ENCODE measurements around the gene MAPK7. TPM values are rescaled to one million over a fixed set of nuclear protein-coding genes. Genes with fewer than 3 reads are reported as not detected.

The MAPK7 gene
- total RNA-seq, 2 experiments from 2014 or later, result 8.7 to 10.7 TPM

GRCh38 chr17:19402171-19402570 is 23.9 kb downstream of the MAPK7 start:
- Mint-ChIP-seq H3K9me3 (no peaks in the 10 kb centered on the region), H3K4me1 (ENCODE audit: low read depth) (no peaks in the 10 kb centered on the region), H3K4me3 (no peak overlapping the region), H3K36me3 (ENCODE audit: low read depth) (no peaks in the 10 kb centered on the region), H3K27ac (no peak overlapping the region), H3K27me3 (ENCODE audit: low read depth) (no peaks in the 10 kb centered on the region)
- intact Hi-C loops (cut with micrococcal nuclease), result no loop called here
- CTCF ChIA-PET, result interaction anchor here (0.6 kb wide), 1 partner anchor 260 kb away, joined by 3 read pairs; no protein-coding TSS in a partner anchor
- no peak for DNase-seq

- Mint-ChIP-seq H3K4me1 (ENCODE audit: low read depth) (no peaks in the 10 kb centered on the region), H3K27ac (no peak overlapping the region), H3K9me3 (no peaks in the 10 kb centered on the region), H3K27me3 (ENCODE audit: low read depth) (no peaks in the 10 kb centered on the region), H3K36me3 (ENCODE audit: low read depth) (no peaks in the 10 kb centered on the region), H3K4me3 (no peak overlapping the region)
- CTCF ChIA-PET, result no interaction called here
- intact Hi-C loops (cut with micrococcal nuclease), result no loop called here
- no peak for DNase-seq
Measured at GRCh38 chr17:19403021-19403420, 24.7 kb downstream of the MAPK7 start.

GRCh38 chr17:19404264-19404663 is 26.0 kb downstream of the MAPK7 start:
- H3K4me3 Mint-ChIP-seq, result no peak overlapping the region
- CTCF ChIA-PET, result no interaction called here

GRCh38 chr17:19405114-19405513 is 26.8 kb downstream of the MAPK7 start:
- intact Hi-C loops (cut with micrococcal nuclease), result no loop called here
- H3K27me3 Mint-ChIP-seq (ENCODE audit: low read depth), result no peaks in the 10 kb centered on the region
- no peaks in the 10 kb centered on the region for H3K9me3 Mint-ChIP-seq
- H3K27ac Mint-ChIP-seq, result no peak overlapping the region
- H3K4me1 Mint-ChIP-seq (ENCODE audit: low read depth), result no peaks in the 10 kb centered on the region
- CTCF ChIA-PET, result interaction anchor here (0.6 kb wide), 1 partner anchor 264 kb away, joined by 3 read pairs; no protein-coding TSS in a partner anchor
- no peak for DNase-seq
- H3K4me3 Mint-ChIP-seq, result no peak overlapping the region
- no peaks in the 10 kb centered on the region for H3K36me3 Mint-ChIP-seq (ENCODE audit: low read depth)

More at GRCh38 chr17:19404264-19404663, 26.0 kb downstream of the MAPK7 start:
- Mint-ChIP-seq H3K4me1 (ENCODE audit: low read depth) (no peaks in the 10 kb centered on the region), H3K27ac (no peak overlapping the region), H3K27me3 (ENCODE audit: low read depth) (no peaks in the 10 kb centered on the region), H3K9me3 (no peaks in the 10 kb centered on the region), H3K36me3 (ENCODE audit: low read depth) (no peaks in the 10 kb centered on the region)
- intact Hi-C loops (cut with micrococcal nuclease), result no loop called here
- DNase-seq, result no peak

- no peaks in the 10 kb centered on the region for H3K4me1 Mint-ChIP-seq (ENCODE audit: low read depth)
- H3K27ac Mint-ChIP-seq, result no peak overlapping the region
- CTCF ChIA-PET, result no interaction called here
- intact Hi-C loops (cut with micrococcal nuclease), result no loop called here
- no peak overlapping the region for H3K4me3 Mint-ChIP-seq
- H3K27me3 Mint-ChIP-seq (ENCODE audit: low read depth), result no peaks in the 10 kb centered on the region
- H3K9me3 Mint-ChIP-seq, result no peaks in the 10 kb centered on the region
- H3K36me3 Mint-ChIP-seq (ENCODE audit: low read depth), result no peaks in the 10 kb centered on the region
- DNase-seq, result no peak
Measured at GRCh38 chr17:19407601-19408345, 29.5 kb downstream of the MAPK7 start.

- Mint-ChIP-seq H3K27me3 (ENCODE audit: low read depth) (no peaks in the 10 kb centered on the region), H3K4me1 (ENCODE audit: low read depth) (no peaks in the 10 kb centered on the region), H3K27ac (no peak overlapping the region), H3K4me3 (no peak overlapping the region), H3K36me3 (ENCODE audit: low read depth) (no peaks in the 10 kb centered on the region), H3K9me3 (no peaks in the 10 kb centered on the region)
- no peak for DNase-seq
- intact Hi-C loops (cut with micrococcal nuclease), result no loop called here
- CTCF ChIA-PET, result no interaction called here
Measured at GRCh38 chr17:19408346-19408710, 30.0 kb downstream of the MAPK7 start.

- no peaks in the 10 kb centered on the region for H3K9me3 Mint-ChIP-seq
- H3K4me1 Mint-ChIP-seq (ENCODE audit: low read depth), result no peaks in the 10 kb centered on the region
- no peak for DNase-seq
- no peak overlapping the region for H3K4me3 Mint-ChIP-seq
- H3K27me3 Mint-ChIP-seq (ENCODE audit: low read depth), result no peaks in the 10 kb centered on the region
- H3K36me3 Mint-ChIP-seq (ENCODE audit: low read depth), result no peaks in the 10 kb centered on the region
- CTCF ChIA-PET, result no interaction called here
- intact Hi-C loops (cut with micrococcal nuclease), result no loop called here
- no peak overlapping the region for H3K27ac Mint-ChIP-seq
Measured at GRCh38 chr17:19409066-19409465, 30.8 kb downstream of the MAPK7 start.

- Mint-ChIP-seq H3K36me3 (ENCODE audit: low read depth) (no peaks in the 10 kb centered on the region), H3K27ac (no peak overlapping the region), H3K4me3 (no peak overlapping the region), H3K4me1 (ENCODE audit: low read depth) (no peaks in the 10 kb centered on the region), H3K9me3 (no peaks in the 10 kb centered on the region), H3K27me3 (ENCODE audit: low read depth) (no peaks in the 10 kb centered on the region)
- peak; percentile 16 for DNase-seq
- CTCF ChIA-PET, result no interaction called here
- intact Hi-C loops (cut with micrococcal nuclease), result no loop called here
Measured at GRCh38 chr17:19409509-19409908, 31.2 kb downstream of the MAPK7 start.

GRCh38 chr17:19410091-19410490 is 31.8 kb downstream of the MAPK7 start:
- no peak overlapping the region for H3K27ac Mint-ChIP-seq
- intact Hi-C loops (cut with micrococcal nuclease), result no loop called here
- DNase-seq, result no peak
- no peak overlapping the region for H3K4me3 Mint-ChIP-seq
- H3K27me3 Mint-ChIP-seq (ENCODE audit: low read depth), result no peaks in the 10 kb centered on the region
- no peaks in the 10 kb centered on the region for H3K9me3 Mint-ChIP-seq
- no peaks in the 10 kb centered on the region for H3K4me1 Mint-ChIP-seq (ENCODE audit: low read depth)
- no peaks in the 10 kb centered on the region for H3K36me3 Mint-ChIP-seq (ENCODE audit: low read depth)
- CTCF ChIA-PET, result no interaction called here

GRCh38 chr17:19410875-19411620 is 32.8 kb downstream of the MAPK7 start, which contains the start of gene RNF112:
TSS of gene RNF112 (plus strand) at chr17:19411232. CDS start at chr17:19411409, 177 bp downstream.
- no peak within 1 kb of the TSS for H3K4me3 Mint-ChIP-seq
- CTCF ChIA-PET, result no interaction called here

GRCh38 chr17:19411631-19412030 is 33.3 kb downstream of the MAPK7 start:
- CTCF ChIA-PET, result no interaction called here
- H3K4me3 Mint-ChIP-seq, result no peak overlapping the region
- no peaks in the 10 kb centered on the region for H3K36me3 Mint-ChIP-seq (ENCODE audit: low read depth)
- DNase-seq, result no peak
- intact Hi-C loops (cut with micrococcal nuclease), result no loop called here
- no peaks in the 10 kb centered on the region for H3K9me3 Mint-ChIP-seq
- H3K27me3 Mint-ChIP-seq (ENCODE audit: low read depth), result no peaks in the 10 kb centered on the region
- no peaks in the 10 kb centered on the region for H3K4me1 Mint-ChIP-seq (ENCODE audit: low read depth)
- no peak overlapping the region for H3K27ac Mint-ChIP-seq

More at GRCh38 chr17:19410875-19411620, 32.8 kb downstream of the MAPK7 start, which contains the start of gene RNF112:
- intact Hi-C loops (cut with micrococcal nuclease), result no loop called here
- Mint-ChIP-seq H3K4me1 (ENCODE audit: low read depth) (no peaks in the 10 kb centered on the region), H3K27me3 (ENCODE audit: low read depth) (no peaks in the 10 kb centered on the region), H3K36me3 (ENCODE audit: low read depth) (no peaks in the 10 kb centered on the region), H3K9me3 (no peaks in the 10 kb centered on the region), H3K27ac (no peak within 1 kb of the TSS)
- DNase-seq, result no peak

GRCh38 chr17:19412510-19412909 is 34.2 kb downstream of the MAPK7 start:
- no peak for DNase-seq
- H3K27me3 Mint-ChIP-seq (ENCODE audit: low read depth), result no peaks in the 10 kb centered on the region
- H3K9me3 Mint-ChIP-seq, result no peaks in the 10 kb centered on the region
- intact Hi-C loops (cut with micrococcal nuclease), result no loop called here
- H3K4me1 Mint-ChIP-seq (ENCODE audit: low read depth), result peaks cover 4% of the 10 kb centered on the region
- H3K36me3 Mint-ChIP-seq (ENCODE audit: low read depth), result no peaks in the 10 kb centered on the region
- H3K4me3 Mint-ChIP-seq, result no peak overlapping the region
- H3K27ac Mint-ChIP-seq, result no peak overlapping the region
- CTCF ChIA-PET, result no interaction called here

- intact Hi-C loops (cut with micrococcal nuclease), result no loop called here
- no peaks in the 10 kb centered on the region for H3K27me3 Mint-ChIP-seq (ENCODE audit: low read depth)
- CTCF ChIA-PET, result no interaction called here
Measured at GRCh38 chr17:19412984-19413383, 34.7 kb downstream of the MAPK7 start.

More at GRCh38 chr17:19412984-19413383, 34.7 kb downstream of the MAPK7 start:
- Mint-ChIP-seq H3K27ac (no peak overlapping the region), H3K4me3 (no peak overlapping the region), H3K4me1 (ENCODE audit: low read depth) (peaks cover 7% of the 10 kb centered on the region), H3K36me3 (ENCODE audit: low read depth) (no peaks in the 10 kb centered on the region), H3K9me3 (no peaks in the 10 kb centered on the region)
- DNase-seq, result no peak
